GM18867 (cell line): ENCODE data around the gene RAB3C.
"Not testable (repeated sequence)": the region's sequence is repeated elsewhere in the genome, so short reads cannot be mapped to it uniquely, and the experiment has no call there.

Source experiments
- ATAC-seq: cut with Tn5 transposase; IDR thresholded peaks from one replicate; pipeline ENCODE4 v1.9.1; 2021; ENCODE audit warnings: mild to moderate bottlenecking, moderate library complexity; ENCODE audit not compliant: unreplicated experiment

The RAB3C gene

GRCh38 chr5:58582803-58583491, at the start of gene RAB3C:
Gene RAB3C, plus strand, starts transcription at chr5:58583075. Its CDS starts 134 bp downstream, at chr5:58583209.
- ATAC-seq = peak; percentile 100

GRCh38 chr5:58541935-58542334, 40.9 kb upstream of the RAB3C start:
- ATAC-seq = not testable (repeated sequence)

GRCh38 chr5:58542709-58543108, 40.2 kb upstream of the RAB3C start:
- no peak for ATAC-seq

GRCh38 chr5:58543723-58544122, 39.2 kb upstream of the RAB3C start:
- ATAC-seq = no peak

GRCh38 chr5:58544195-58544594, 38.7 kb upstream of the RAB3C start:
- ATAC-seq = no peak

GRCh38 chr5:58544926-58545325, 37.9 kb upstream of the RAB3C start:
- no peak for ATAC-seq

- ATAC-seq = peak; percentile 89
Observed at GRCh38 chr5:58545912-58546311, 37.0 kb upstream of the RAB3C start.

GRCh38 chr5:58548068-58548467, 34.8 kb upstream of the RAB3C start:
- no peak for ATAC-seq

- ATAC-seq = no peak
Observed at GRCh38 chr5:58551492-58551891, 31.4 kb upstream of the RAB3C start.

GRCh38 chr5:58557665-58558338, 25.1 kb upstream of the RAB3C start:
- ATAC-seq = not testable (repeated sequence)

GRCh38 chr5:58563016-58563700, 19.7 kb upstream of the RAB3C start:
- ATAC-seq = not testable (repeated sequence)

- not testable (repeated sequence) for ATAC-seq
Observed at GRCh38 chr5:58564043-58564832, 18.6 kb upstream of the RAB3C start.

- ATAC-seq = no peak
Observed at GRCh38 chr5:58565033-58565432, 17.8 kb upstream of the RAB3C start.

- no peak for ATAC-seq
Observed at GRCh38 chr5:58571501-58571900, 11.4 kb upstream of the RAB3C start.

- ATAC-seq = not testable (repeated sequence)
Observed at GRCh38 chr5:58572973-58573372, 9.9 kb upstream of the RAB3C start.

GRCh38 chr5:58579781-58580180, 3.1 kb upstream of the RAB3C start:
- ATAC-seq = no peak

- ATAC-seq = peak; percentile 19
Observed at GRCh38 chr5:58582019-58582802, 664 bp upstream of the RAB3C start.

- ATAC-seq = no peak
Observed at GRCh38 chr5:58595952-58596351, 13.1 kb downstream of the RAB3C start.

- ATAC-seq = no peak
Observed at GRCh38 chr5:58598440-58598839, 15.6 kb downstream of the RAB3C start.

GRCh38 chr5:58599217-58599616, 16.3 kb downstream of the RAB3C start:
- ATAC-seq = no peak
